Measurements from ENCODE around the gene SLC37A3. TPM values are rescaled to one million over a fixed set of nuclear protein-coding genes. Genes with fewer than 3 reads are reported as not detected.

Gene SLC37A3
- total and polyA plus RNA-seq, 2 of the 13 experiments (the other 11 are each of a cell fraction or from before 2014, with no cell fraction given): 21.3 to 27.9 TPM

GRCh38 chr7:140292438-140292837, 105.9 kb downstream of the SLC37A3 start:
- FAIRE-seq: no peak
- TF ChIP-seq SMAD9 (CRISPR knock-in tag; IDR thresholded peaks at IDR 0.05) (no peak), ZNF572 (CRISPR knock-in tag; IDR thresholded peaks at IDR 0.05) (no peak), ZNF678 (CRISPR knock-in tag; IDR thresholded peaks at IDR 0.05) (no peak), ZNF331 (CRISPR knock-in tag; IDR thresholded peaks at IDR 0.05) (no peak), ZNF660 (CRISPR knock-in tag; IDR thresholded peaks at IDR 0.05; ENCODE audit: borderline replicate concordance, low read depth) (no peak), EEA1 (CRISPR knock-in tag; IDR thresholded peaks at IDR 0.05; ENCODE audit: borderline replicate concordance) (no peak), ZNF430 (CRISPR knock-in tag; IDR thresholded peaks at IDR 0.05) (no peak), ZBTB1 (CRISPR knock-in tag; IDR thresholded peaks at IDR 0.05; ENCODE audit: borderline replicate concordance) (no peak), ZNF441 (CRISPR knock-in tag; IDR thresholded peaks at IDR 0.05; ENCODE audit: borderline replicate concordance) (no peak), ZNF747 (CRISPR knock-in tag; IDR thresholded peaks at IDR 0.05; ENCODE audit: borderline replicate concordance) (no peak), MBNL3 (CRISPR knock-in tag; conservative IDR thresholded peaks at IDR 0.05) (no peak), ZSCAN12 (CRISPR knock-in tag; IDR thresholded peaks at IDR 0.05) (no peak), PHB2 (IDR thresholded peaks at IDR 0.05; ENCODE audit: partially characterized antibody) (no peak), ZEB1 (IDR thresholded peaks at IDR 0.05; ENCODE audit: insufficient replicate concordance, low read depth) (no peak), ZNF460 (CRISPR knock-in tag; IDR thresholded peaks at IDR 0.05; ENCODE audit: borderline replicate concordance) (no peak), CENPT (CRISPR knock-in tag; IDR thresholded peaks at IDR 0.05; ENCODE audit: low read depth) (no peak)
- TF ChIP-seq, protein P1, sequence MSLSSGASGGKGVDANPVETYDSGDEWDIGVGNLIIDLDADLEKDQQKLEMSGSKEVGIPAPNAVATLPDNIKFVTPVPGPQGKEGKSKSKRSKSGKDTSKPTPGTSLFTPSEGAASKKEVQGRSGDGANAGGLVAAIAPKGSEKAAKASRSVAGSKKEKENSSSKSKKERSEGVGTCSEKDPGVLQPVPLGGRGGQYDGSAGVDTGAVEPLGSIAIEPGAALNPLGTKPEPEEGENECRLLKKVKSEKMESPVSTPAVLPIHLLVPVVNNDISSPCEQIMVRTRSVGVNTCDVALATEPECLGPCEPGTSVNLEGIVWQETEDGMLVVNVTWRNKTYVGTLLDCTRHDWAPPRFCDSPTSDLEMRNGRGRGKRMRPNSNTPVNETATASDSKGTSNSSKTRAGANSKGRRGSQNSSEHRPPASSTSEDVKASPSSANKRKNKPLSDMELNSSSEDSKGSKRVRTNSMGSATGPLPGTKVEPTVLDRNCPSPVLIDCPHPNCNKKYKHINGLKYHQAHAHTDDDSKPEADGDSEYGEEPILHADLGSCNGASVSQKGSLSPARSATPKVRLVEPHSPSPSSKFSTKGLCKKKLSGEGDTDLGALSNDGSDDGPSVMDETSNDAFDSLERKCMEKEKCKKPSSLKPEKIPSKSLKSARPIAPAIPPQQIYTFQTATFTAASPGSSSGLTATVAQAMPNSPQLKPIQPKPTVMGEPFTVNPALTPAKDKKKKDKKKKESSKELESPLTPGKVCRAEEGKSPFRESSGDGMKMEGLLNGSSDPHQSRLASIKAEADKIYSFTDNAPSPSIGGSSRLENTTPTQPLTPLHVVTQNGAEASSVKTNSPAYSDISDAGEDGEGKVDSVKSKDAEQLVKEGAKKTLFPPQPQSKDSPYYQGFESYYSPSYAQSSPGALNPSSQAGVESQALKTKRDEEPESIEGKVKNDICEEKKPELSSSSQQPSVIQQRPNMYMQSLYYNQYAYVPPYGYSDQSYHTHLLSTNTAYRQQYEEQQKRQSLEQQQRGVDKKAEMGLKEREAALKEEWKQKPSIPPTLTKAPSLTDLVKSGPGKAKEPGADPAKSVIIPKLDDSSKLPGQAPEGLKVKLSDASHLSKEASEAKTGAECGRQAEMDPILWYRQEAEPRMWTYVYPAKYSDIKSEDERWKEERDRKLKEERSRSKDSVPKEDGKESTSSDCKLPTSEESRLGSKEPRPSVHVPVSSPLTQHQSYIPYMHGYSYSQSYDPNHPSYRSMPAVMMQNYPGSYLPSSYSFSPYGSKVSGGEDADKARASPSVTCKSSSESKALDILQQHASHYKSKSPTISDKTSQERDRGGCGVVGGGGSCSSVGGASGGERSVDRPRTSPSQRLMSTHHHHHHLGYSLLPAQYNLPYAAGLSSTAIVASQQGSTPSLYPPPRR (CRISPR knock-in tag; IDR thresholded peaks at IDR 0.05; ENCODE audit: borderline replicate concordance): no peak
- TF ChIP-seq, protein P2, sequence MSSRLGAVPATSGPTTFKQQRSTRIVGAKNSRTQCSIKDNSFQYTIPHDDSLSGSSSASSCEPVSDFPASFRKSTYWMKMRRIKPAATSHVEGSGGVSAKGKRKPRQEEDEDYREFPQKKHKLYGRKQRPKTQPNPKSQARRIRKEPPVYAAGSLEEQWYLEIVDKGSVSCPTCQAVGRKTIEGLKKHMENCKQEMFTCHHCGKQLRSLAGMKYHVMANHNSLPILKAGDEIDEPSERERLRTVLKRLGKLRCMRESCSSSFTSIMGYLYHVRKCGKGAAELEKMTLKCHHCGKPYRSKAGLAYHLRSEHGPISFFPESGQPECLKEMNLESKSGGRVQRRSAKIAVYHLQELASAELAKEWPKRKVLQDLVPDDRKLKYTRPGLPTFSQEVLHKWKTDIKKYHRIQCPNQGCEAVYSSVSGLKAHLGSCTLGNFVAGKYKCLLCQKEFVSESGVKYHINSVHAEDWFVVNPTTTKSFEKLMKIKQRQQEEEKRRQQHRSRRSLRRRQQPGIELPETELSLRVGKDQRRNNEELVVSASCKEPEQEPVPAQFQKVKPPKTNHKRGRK (CRISPR knock-in tag; IDR thresholded peaks at IDR 0.05): no peak
- Histone ChIP-seq H3K27me3 (ENCODE audit: control insufficient read depth in 1 of 2, insufficient read depth in 2 of 2, low read length in 2 of 2) (no peaks in the 10 kb centered on the region), H3K79me2 (ENCODE audit: insufficient read depth, low read length) (no peaks in the 10 kb centered on the region), H3K9me3 (ENCODE audit: low read length) (no peaks in the 10 kb centered on the region), H4K20me1 (ENCODE audit: insufficient read depth, low read length) (no peaks in the 10 kb centered on the region), H3K27ac (ENCODE audit: extremely low read length, insufficient read depth, low read length) (no peak overlapping the region), H3K4me1 (ENCODE audit: insufficient read depth, low read length) (peaks cover 22% of the 10 kb centered on the region), H3K9ac (ENCODE audit: insufficient read depth, low read depth, low read length) (no peak overlapping the region), H3K4me3 (replicated peaks in 1 of 3; ENCODE audit: insufficient read depth in 1 of 3, low read depth in 2 of 3, low read length in 3 of 3) (no peak overlapping the region), H3K4me2 (ENCODE audit: low read depth, low read length) (no peak overlapping the region), H2AFZ (ENCODE audit: low read length) (no peak overlapping the region), H3K36me3 (replicated peaks in 1 of 2; ENCODE audit: control insufficient read depth in 1 of 2, insufficient read depth in 2 of 2, low read length in 2 of 2) (no peaks in the 10 kb centered on the region; a peak in 1 of 5 replicates)
- intact Hi-C loops (cut with micrococcal nuclease; ENCODE audit: unreplicated experiment): no loop called here
- no peak for ATAC-seq
- ChIA-PET POLR2A (no interaction called here), CTCF (ENCODE audit: low intra/inter-chr PET ratio, low total read pairs) (no interaction called here)
- in situ Hi-C loops (cut with HindIII; ENCODE audit: extremely low pct_ligation_motif_present, low pct_unique_long_range_greater_than_20kb): no loop called here
- WGBS (ENCODE audit: low lambda C conversion rate): 90% methylated on average over 31 of the region's 31 CpGs
- DNase-seq (ENCODE audit: low spot score): no peak
- no TSS peak for BruUV-seq (replicated peaks)

All from HepG2 (cell line).